Keratinocyte (primary cell): ENCODE results near the gene TMCO6. TPM values are rescaled to one million over a fixed set of nuclear protein-coding genes. Genes with fewer than 3 reads are reported as not detected.

Experiments used
- DNase-seq: peaks from one replicate; pipeline ENCODE4 v3.0.0-alpha.2; 2011; ENCODE audit warnings: low read depth, missing footprints, low spot score
- FAIRE-seq: peaks from 2 replicates; lab custom pipeline; 2011; peaks lifted over from hg19 to GRCh38; lab: Jason Lieb, UNC
- H2AFZ ChIP-seq: 2 replicates; pipeline ENCODE4 v1.6.0; 2012; ENCODE audit warnings: low read length, control low read depth, inconsistent platforms; ENCODE audit not compliant: control insufficient read depth
- H3K27ac ChIP-seq: 2 replicates; pipeline ENCODE4 v1.5.1; 2011; ENCODE audit warnings: low read length; ENCODE audit not compliant: control insufficient read depth, insufficient read depth
- H3K27me3 ChIP-seq: 3 replicates; pipeline ENCODE4 v1.6.0; 2011; ENCODE audit warnings: low read length; ENCODE audit not compliant: control insufficient read depth, insufficient read depth; ENCODE audit errors: extremely low read depth
- H3K36me3 ChIP-seq, 2 experiments: 2 replicates in 1 of 2; 3 replicates in 1 of 2; pipeline ENCODE4 v1.5.1; 2011; ENCODE audit warnings: low read length in 2 of 2, mild to moderate bottlenecking in 1 of 2; ENCODE audit not compliant: control insufficient read depth in 2 of 2, insufficient read depth in 2 of 2; ENCODE audit errors: extremely low read depth in 1 of 2
- H3K4me1 ChIP-seq: 3 replicates; pipeline ENCODE4 v1.5.1; 2011; ENCODE audit warnings: low read length; ENCODE audit not compliant: control insufficient read depth, insufficient read depth; ENCODE audit errors: extremely low read depth
- H3K4me2 ChIP-seq: 3 replicates; pipeline ENCODE4 v1.6.0; 2011; ENCODE audit warnings: low read depth, low read length; ENCODE audit not compliant: control insufficient read depth, insufficient read depth; ENCODE audit errors: extremely low read depth
- H3K4me3 ChIP-seq, 3 experiments: fragments of 200-600 bp in 1 of 3; sonication (generic) in 1 of 3; 2 replicates in 2 of 3; 3 replicates in 1 of 3; pipeline ENCODE4 v1.5.1; 2011 to 2016; ENCODE audit warnings: low read length in 3 of 3, mild to moderate bottlenecking in 3 of 3, control low read depth in 2 of 3, inconsistent platforms in 1 of 3, low read depth in 1 of 3, mixed read lengths in 1 of 3, mixed run types in 1 of 3, moderate library complexity in 1 of 3; ENCODE audit not compliant: control insufficient read depth in 2 of 3, insufficient read depth in 2 of 3; ENCODE audit errors: extremely low read depth in 1 of 3
- H3K79me2 ChIP-seq: 2 replicates; pipeline ENCODE4 v1.6.0; 2012; ENCODE audit warnings: low read length; ENCODE audit not compliant: control insufficient read depth, insufficient read depth
- H3K9ac ChIP-seq: 3 replicates; pipeline ENCODE4 v1.6.0; 2011; ENCODE audit warnings: low read length; ENCODE audit not compliant: control insufficient read depth, insufficient read depth; ENCODE audit errors: extremely low read depth
- H3K9me1 ChIP-seq: 3 replicates; pipeline ENCODE4 v1.6.0; 2011; ENCODE audit warnings: low read length; ENCODE audit not compliant: control insufficient read depth, insufficient read depth; ENCODE audit errors: extremely low read depth
- H3K9me3 ChIP-seq: 2 replicates; pipeline ENCODE4 v1.5.1; 2012; ENCODE audit warnings: low read depth, low read length; ENCODE audit not compliant: control insufficient read depth
- H4K20me1 ChIP-seq: 3 replicates; pipeline ENCODE4 v1.6.0; 2011; ENCODE audit warnings: low read length; ENCODE audit not compliant: control insufficient read depth, insufficient read depth; ENCODE audit errors: extremely low read depth
- EZH2 ChIP-seq: IDR thresholded peaks from one replicate; pipeline ENCODE4 v1.6.1; 2012; ENCODE audit warnings: inconsistent platforms, mild to moderate bottlenecking, low read length, moderate library complexity
- dilution Hi-C: fragments of 300-500 bp; cut with MboI; formaldehyde crosslinking; loops from one replicate; pipeline ENCODE4 v1.7.0; 2020; ENCODE audit warnings: low sequenced_read_pairs; ENCODE audit not compliant: extremely low pct_ligation_motif_present
- polyA plus RNA-seq, 5 experiments: library from polyadenylated mRNA; depleted of rRNA in 3 of 5; stranded (reverse) in 3 of 5; stranded (forward) in 1 of 5; unstranded in 1 of 5; fragments of >200 nt; gene quantifications; 1 replicate in 1 of 5; 2 replicates in 3 of 5; 3 replicates in 1 of 5; pipeline versions ENCODE4 v1.2.1 to v1.2.3, GENCODE V29; 2011 to 2012; ENCODE audit warnings: missing spikeins in 2 of 5, low read depth in 1 of 5, low replicate concordance in 1 of 5
- TF ChIP-seq, protein P1 (sequence below), 3 experiments: IDR thresholded peaks in 1 of 3; conservative IDR thresholded peaks in 1 of 3; optimal IDR thresholded peaks in 1 of 3; 2 replicates in 2 of 3; 3 replicates in 1 of 3; pipeline versions ENCODE3 to v1.5.1; 2011; ENCODE audit warnings: low read length in 3 of 3, mild to moderate bottlenecking in 3 of 3, moderate library complexity in 2 of 3, control low read depth in 1 of 3, inconsistent platforms in 1 of 3; ENCODE audit not compliant: insufficient read depth in 2 of 3; ENCODE audit errors: extremely low read depth in 1 of 3

TMCO6 gene
- polyA plus RNA-seq, 1 donor (not counting 4 experiments of a cell fraction or from before 2014, with no cell fraction given), result 7.6 TPM

DNA sequence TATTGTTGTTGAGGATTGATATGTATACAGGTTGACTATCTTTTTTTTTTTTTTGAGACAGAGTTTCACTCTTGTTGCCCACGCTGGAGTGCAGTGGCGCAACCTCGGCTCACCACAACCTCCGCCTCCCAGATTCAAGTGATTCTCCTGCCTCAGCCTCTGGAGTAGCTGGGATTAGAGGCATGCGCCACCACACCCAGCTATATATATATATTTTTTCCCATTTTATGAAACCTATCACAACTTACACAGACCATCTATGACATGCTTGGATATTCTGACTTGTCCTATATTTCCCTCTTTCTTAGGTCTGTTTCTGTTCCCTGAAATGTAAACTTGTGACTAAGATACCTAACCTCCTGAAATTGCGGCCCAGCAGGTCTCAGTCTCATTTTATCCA, 11.3 kb upstream of the TMCO6 start:
- DNase-seq (no peak), FAIRE-seq (no peak)
- TF ChIP-seq EZH2, result no peak
- TF ChIP-seq, protein P1, sequence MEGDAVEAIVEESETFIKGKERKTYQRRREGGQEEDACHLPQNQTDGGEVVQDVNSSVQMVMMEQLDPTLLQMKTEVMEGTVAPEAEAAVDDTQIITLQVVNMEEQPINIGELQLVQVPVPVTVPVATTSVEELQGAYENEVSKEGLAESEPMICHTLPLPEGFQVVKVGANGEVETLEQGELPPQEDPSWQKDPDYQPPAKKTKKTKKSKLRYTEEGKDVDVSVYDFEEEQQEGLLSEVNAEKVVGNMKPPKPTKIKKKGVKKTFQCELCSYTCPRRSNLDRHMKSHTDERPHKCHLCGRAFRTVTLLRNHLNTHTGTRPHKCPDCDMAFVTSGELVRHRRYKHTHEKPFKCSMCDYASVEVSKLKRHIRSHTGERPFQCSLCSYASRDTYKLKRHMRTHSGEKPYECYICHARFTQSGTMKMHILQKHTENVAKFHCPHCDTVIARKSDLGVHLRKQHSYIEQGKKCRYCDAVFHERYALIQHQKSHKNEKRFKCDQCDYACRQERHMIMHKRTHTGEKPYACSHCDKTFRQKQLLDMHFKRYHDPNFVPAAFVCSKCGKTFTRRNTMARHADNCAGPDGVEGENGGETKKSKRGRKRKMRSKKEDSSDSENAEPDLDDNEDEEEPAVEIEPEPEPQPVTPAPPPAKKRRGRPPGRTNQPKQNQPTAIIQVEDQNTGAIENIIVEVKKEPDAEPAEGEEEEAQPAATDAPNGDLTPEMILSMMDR (optimal IDR thresholded peaks at IDR 0.05 in 1 of 3, IDR thresholded peaks at IDR 0.05 in 1 of 3, conservative IDR thresholded peaks at IDR 0.05 in 1 of 3; ENCODE audit: extremely low read depth in 1 of 3, insufficient read depth in 2 of 3, low read length in 3 of 3), result no peak
- Histone ChIP-seq H3K4me2 (no peak overlapping the region), H4K20me1 (no peaks in the 10 kb centered on the region), H3K4me1 (peaks cover 15% of the 10 kb centered on the region), H3K27me3 (peaks cover 7% of the 10 kb centered on the region), H3K9me1 (no peaks in the 10 kb centered on the region), H2AFZ (no peak overlapping the region), H3K27ac (no peak overlapping the region), H3K4me3 (no peak overlapping the region), H3K36me3 (no peaks in the 10 kb centered on the region), H3K9ac (no peak overlapping the region), H3K79me2 (no peaks in the 10 kb centered on the region), H3K9me3 (no peaks in the 10 kb centered on the region)
- dilution Hi-C loops, result no loop called here

DNA sequence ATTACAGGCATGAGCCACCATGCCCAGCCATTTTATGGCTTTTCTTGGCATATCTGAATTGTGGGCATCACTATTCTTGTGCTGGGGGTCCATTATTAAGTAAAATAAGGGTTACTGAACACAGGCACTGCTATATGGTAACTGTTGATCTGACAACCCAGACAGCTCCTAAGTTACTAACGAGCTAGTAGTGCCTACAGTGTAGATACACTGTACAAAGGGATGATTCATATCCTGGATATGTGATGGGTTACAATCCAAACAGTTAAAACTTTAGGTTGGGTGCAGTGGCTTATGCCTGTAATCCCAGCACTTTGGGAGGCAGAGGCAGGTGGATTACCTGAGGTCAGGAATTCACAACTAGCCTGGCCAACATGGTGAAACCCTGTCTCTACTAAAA, 10.5 kb upstream of the TMCO6 start:
- Histone ChIP-seq H3K27ac (no peak overlapping the region), H2AFZ (no peak overlapping the region), H3K4me2 (no peak overlapping the region), H3K9ac (no peak overlapping the region), H3K4me3 (no peak overlapping the region), H3K9me3 (no peaks in the 10 kb centered on the region), H3K27me3 (peaks cover 7% of the 10 kb centered on the region), H3K4me1 (peaks cover 21% of the 10 kb centered on the region), H3K9me1 (no peaks in the 10 kb centered on the region), H3K79me2 (no peaks in the 10 kb centered on the region), H4K20me1 (no peaks in the 10 kb centered on the region), H3K36me3 (no peaks in the 10 kb centered on the region)
- DNase-seq, result no peak
- TF ChIP-seq, protein P1 (optimal IDR thresholded peaks at IDR 0.05 in 1 of 3, IDR thresholded peaks at IDR 0.05 in 1 of 3, conservative IDR thresholded peaks at IDR 0.05 in 1 of 3; ENCODE audit: extremely low read depth in 1 of 3, insufficient read depth in 2 of 3, low read length in 3 of 3), result no peak
- TF ChIP-seq EZH2, result no peak
- dilution Hi-C loops, result no loop called here
- peak; percentile 78 for FAIRE-seq
